Measurements from ENCODE around the gene F3.
"Not testable (repeated sequence)": the region's sequence is repeated elsewhere in the genome, so short reads cannot be mapped to it uniquely, and the experiment has no call there.

Gene F3

GRCh38 chr1:94566436-94566835 lies 24.9 kb upstream of the F3 start:
- H3K27me3 Mint-ChIP-seq = peaks cover 17% of the 10 kb centered on the region
- not testable (repeated sequence) for H3K9me3 Mint-ChIP-seq; ATAC-seq (replicated peaks; ENCODE audit: extremely low read depth, poor library complexity, severe bottlenecking); H3K27ac Mint-ChIP-seq (ENCODE audit: low read depth); DNase-seq (ENCODE audit: low spot score in 2 of 2); H3K4me3 Mint-ChIP-seq; H3K4me1 Mint-ChIP-seq; H3K36me3 Mint-ChIP-seq (ENCODE audit: insufficient read depth)

DNA sequence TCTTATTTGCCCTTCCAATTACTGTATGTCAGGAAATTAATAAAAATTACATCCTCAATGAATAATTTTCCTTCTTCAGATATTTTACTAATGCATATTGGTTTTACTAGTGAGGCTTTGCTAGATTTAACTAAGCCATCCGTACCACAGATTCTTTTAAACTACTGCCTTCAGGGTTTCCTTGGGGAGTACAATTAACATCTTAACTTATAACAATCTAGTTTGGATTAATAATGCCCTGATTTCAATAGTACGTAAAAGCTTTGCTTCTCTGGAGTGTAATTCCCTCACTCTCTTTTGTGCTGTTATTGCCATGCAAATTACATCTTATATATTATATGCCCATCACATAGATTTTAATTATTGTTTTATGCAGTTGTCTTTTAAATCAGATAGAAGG lies 24.3 kb upstream of the F3 start:
- H3K27ac Mint-ChIP-seq (ENCODE audit: low read depth) = no peak overlapping the region
- peaks cover 6% of the 10 kb centered on the region for H3K9me3 Mint-ChIP-seq
- peaks cover 22% of the 10 kb centered on the region for H3K27me3 Mint-ChIP-seq
- H3K4me3 Mint-ChIP-seq = no peak overlapping the region
- no peak for ATAC-seq (replicated peaks; ENCODE audit: extremely low read depth, poor library complexity, severe bottlenecking)
- no peak for DNase-seq (ENCODE audit: low spot score in 2 of 2)
- H3K4me1 Mint-ChIP-seq = no peaks in the 10 kb centered on the region
- H3K36me3 Mint-ChIP-seq (ENCODE audit: insufficient read depth) = no peaks in the 10 kb centered on the region

DNA sequence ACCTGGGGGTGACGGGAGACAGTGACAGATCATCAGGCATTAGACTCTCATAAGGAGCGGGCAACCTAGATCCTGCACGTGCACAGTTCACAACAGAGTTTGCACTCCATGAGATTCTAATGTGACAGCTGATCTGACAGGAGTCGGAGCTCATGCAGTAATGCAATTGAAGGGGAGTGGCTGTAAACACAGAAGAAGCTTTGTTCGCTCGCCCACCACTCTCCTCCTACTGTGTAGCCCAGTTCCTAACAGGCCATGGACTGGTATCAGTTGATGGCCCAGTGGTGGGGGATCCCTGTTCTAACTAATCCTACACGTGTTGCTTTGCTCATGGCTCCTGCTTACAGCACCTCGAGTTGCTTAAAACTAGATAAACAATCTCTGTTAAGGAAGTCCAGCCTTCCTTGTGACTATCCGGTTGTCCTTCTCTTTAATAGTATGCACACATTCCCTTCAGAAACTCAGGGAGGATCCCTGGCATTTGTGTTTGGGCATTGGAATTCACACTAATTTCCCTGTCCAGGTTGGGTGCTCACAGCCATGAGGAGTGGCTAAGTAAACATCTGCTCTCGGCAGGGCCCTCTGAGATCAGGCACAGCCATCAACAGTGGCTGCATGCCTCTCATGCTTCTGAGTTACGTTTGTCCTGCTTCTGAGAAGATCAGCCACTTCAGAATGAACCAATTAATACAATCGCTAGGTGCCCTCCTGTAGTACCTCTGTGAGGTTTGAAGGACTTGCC lies 21.1 kb upstream of the F3 start:
- DNase-seq (ENCODE audit: low spot score in 2 of 2) (no peak), ATAC-seq (replicated peaks; ENCODE audit: extremely low read depth, poor library complexity, severe bottlenecking) (no peak)
- no peaks in the 10 kb centered on the region for H3K36me3 Mint-ChIP-seq (ENCODE audit: insufficient read depth)
- H3K27ac Mint-ChIP-seq (ENCODE audit: low read depth) = no peak overlapping the region
- H3K4me3 Mint-ChIP-seq = no peak overlapping the region
- H3K9me3 Mint-ChIP-seq = peaks cover 5% of the 10 kb centered on the region
- H3K27me3 Mint-ChIP-seq = peaks cover 31% of the 10 kb centered on the region
- no peaks in the 10 kb centered on the region for H3K4me1 Mint-ChIP-seq

GRCh38 chr1:94560333-94560732 lies 18.8 kb upstream of the F3 start:
- no peaks in the 10 kb centered on the region for H3K4me1 Mint-ChIP-seq
- H3K27ac Mint-ChIP-seq (ENCODE audit: low read depth) = no peak overlapping the region
- peaks cover 34% of the 10 kb centered on the region for H3K27me3 Mint-ChIP-seq
- no peak overlapping the region for H3K4me3 Mint-ChIP-seq
- no peak for ATAC-seq (replicated peaks; ENCODE audit: extremely low read depth, poor library complexity, severe bottlenecking)
- no peak for DNase-seq (ENCODE audit: low spot score in 2 of 2)
- H3K36me3 Mint-ChIP-seq (ENCODE audit: insufficient read depth) = no peaks in the 10 kb centered on the region
- peaks cover 5% of the 10 kb centered on the region for H3K9me3 Mint-ChIP-seq

DNA sequence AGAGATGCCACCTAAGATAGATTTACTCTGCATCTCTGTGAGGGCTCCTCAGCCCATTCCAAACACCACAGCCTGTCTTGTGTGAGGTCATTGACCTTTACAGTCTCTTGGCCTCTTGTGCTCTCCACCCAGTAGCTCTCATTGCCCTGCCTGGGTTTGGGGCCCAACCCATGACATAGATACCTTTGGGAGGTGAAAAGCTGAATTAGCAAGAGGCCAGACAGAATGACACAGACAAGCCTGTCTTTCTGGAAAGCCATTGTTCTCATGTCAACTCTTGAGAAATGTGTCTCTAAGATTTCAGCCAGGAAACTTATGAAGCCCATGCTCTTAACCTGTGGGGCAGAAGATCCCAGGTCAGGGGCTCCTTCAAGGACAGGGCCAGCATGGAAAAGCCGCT lies 18.4 kb upstream of the F3 start:
- H3K36me3 Mint-ChIP-seq (ENCODE audit: insufficient read depth) = no peaks in the 10 kb centered on the region
- no peak overlapping the region for H3K4me3 Mint-ChIP-seq
- H3K27ac Mint-ChIP-seq (ENCODE audit: low read depth) = no peak overlapping the region
- H3K9me3 Mint-ChIP-seq = peaks cover 5% of the 10 kb centered on the region
- no peak for ATAC-seq (replicated peaks; ENCODE audit: extremely low read depth, poor library complexity, severe bottlenecking)
- DNase-seq (ENCODE audit: low spot score in 2 of 2) = no peak
- no peaks in the 10 kb centered on the region for H3K4me1 Mint-ChIP-seq
- peaks cover 34% of the 10 kb centered on the region for H3K27me3 Mint-ChIP-seq

- Mint-ChIP-seq H3K9me3 (no peaks in the 10 kb centered on the region), H3K36me3 (ENCODE audit: insufficient read depth) (no peaks in the 10 kb centered on the region), H3K27me3 (peaks cover 35% of the 10 kb centered on the region), H3K4me3 (no peak overlapping the region), H3K4me1 (no peaks in the 10 kb centered on the region), H3K27ac (ENCODE audit: low read depth) (no peak overlapping the region)
- ATAC-seq (replicated peaks; ENCODE audit: extremely low read depth, poor library complexity, severe bottlenecking) = no peak
- DNase-seq (ENCODE audit: low spot score in 2 of 2) = no peak
These were observed 13.5 kb upstream of the F3 start for GRCh38 chr1:94555091-94555490.

DNA sequence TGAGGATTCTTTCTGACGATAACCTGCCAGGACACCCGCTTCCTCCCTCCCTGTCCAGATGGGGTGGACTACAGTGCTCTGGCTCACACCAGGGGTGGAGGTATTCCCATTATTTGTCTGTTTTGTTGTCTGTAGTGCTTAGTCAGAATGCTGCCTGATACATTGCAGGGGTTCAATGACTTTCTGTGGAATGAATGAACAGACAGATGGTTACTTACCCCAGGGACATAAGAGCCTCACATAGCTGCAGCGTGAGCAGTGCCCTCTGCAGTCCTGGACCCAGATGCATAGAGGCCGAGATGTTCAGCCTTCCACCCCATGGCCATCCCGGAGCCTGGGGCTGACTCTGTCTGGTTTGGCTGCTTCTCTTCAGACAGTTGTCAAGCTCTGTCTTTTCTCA lies 13.0 kb upstream of the F3 start:
- ATAC-seq (replicated peaks; ENCODE audit: extremely low read depth, poor library complexity, severe bottlenecking) (no peak), DNase-seq (ENCODE audit: low spot score in 2 of 2) (no peak)
- Mint-ChIP-seq H3K4me1 (no peaks in the 10 kb centered on the region), H3K36me3 (ENCODE audit: insufficient read depth) (no peaks in the 10 kb centered on the region), H3K9me3 (no peaks in the 10 kb centered on the region), H3K4me3 (no peak overlapping the region), H3K27me3 (peaks cover 40% of the 10 kb centered on the region), H3K27ac (ENCODE audit: low read depth) (no peak overlapping the region)

DNA sequence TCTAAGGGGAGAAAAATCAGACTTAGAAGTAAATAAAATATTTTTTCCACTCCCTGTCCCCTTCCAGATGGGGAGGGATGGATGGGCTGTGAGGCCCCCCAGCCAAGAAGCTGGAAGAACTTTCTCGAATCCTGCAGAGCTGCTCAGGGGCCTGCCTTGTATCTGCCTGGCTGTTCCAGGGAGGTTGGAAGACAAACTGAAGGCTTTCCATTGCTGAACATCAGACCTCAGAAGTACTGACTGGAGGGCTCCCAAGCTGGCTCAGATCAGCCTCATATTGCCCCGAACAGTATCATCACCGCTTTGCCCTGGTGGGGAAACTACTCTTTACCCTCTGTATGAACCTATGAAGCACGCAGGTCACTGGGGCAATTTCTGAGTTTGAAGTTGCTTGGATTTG lies 12.4 kb upstream of the F3 start:
- Mint-ChIP-seq H3K36me3 (ENCODE audit: insufficient read depth) (no peaks in the 10 kb centered on the region), H3K9me3 (no peaks in the 10 kb centered on the region), H3K27me3 (peaks cover 40% of the 10 kb centered on the region), H3K4me3 (no peak overlapping the region), H3K27ac (ENCODE audit: low read depth) (no peak overlapping the region), H3K4me1 (no peaks in the 10 kb centered on the region)
- no peak for DNase-seq (ENCODE audit: low spot score in 2 of 2)
- ATAC-seq (replicated peaks; ENCODE audit: extremely low read depth, poor library complexity, severe bottlenecking) = no peak

GRCh38 chr1:94553323-94553730 lies 11.8 kb upstream of the F3 start:
- Mint-ChIP-seq H3K4me3 (no peak overlapping the region), H3K27me3 (peaks cover 34% of the 10 kb centered on the region), H3K27ac (ENCODE audit: low read depth) (no peak overlapping the region), H3K36me3 (ENCODE audit: insufficient read depth) (no peaks in the 10 kb centered on the region), H3K4me1 (no peaks in the 10 kb centered on the region), H3K9me3 (no peaks in the 10 kb centered on the region)
- DNase-seq (ENCODE audit: low spot score in 2 of 2) = no peak
- ATAC-seq (replicated peaks; ENCODE audit: extremely low read depth, poor library complexity, severe bottlenecking) = no peak

GRCh38 chr1:94552071-94552586 lies 10.6 kb upstream of the F3 start:
- DNase-seq (ENCODE audit: low spot score in 2 of 2) = no peak
- H3K36me3 Mint-ChIP-seq (ENCODE audit: insufficient read depth) = no peaks in the 10 kb centered on the region
- H3K4me1 Mint-ChIP-seq = no peaks in the 10 kb centered on the region
- no peak overlapping the region for H3K4me3 Mint-ChIP-seq
- no peak overlapping the region for H3K27ac Mint-ChIP-seq (ENCODE audit: low read depth)
- ATAC-seq (replicated peaks; ENCODE audit: extremely low read depth, poor library complexity, severe bottlenecking) = no peak
- no peaks in the 10 kb centered on the region for H3K9me3 Mint-ChIP-seq
- peaks cover 35% of the 10 kb centered on the region for H3K27me3 Mint-ChIP-seq

GRCh38 chr1:94551449-94551848 lies 9.9 kb upstream of the F3 start:
- peaks cover 42% of the 10 kb centered on the region for H3K27me3 Mint-ChIP-seq
- DNase-seq (ENCODE audit: low spot score in 2 of 2) (no peak), ATAC-seq (replicated peaks; ENCODE audit: extremely low read depth, poor library complexity, severe bottlenecking) (no peak)
- H3K4me1 Mint-ChIP-seq = no peaks in the 10 kb centered on the region
- H3K4me3 Mint-ChIP-seq = no peak overlapping the region
- no peaks in the 10 kb centered on the region for H3K36me3 Mint-ChIP-seq (ENCODE audit: insufficient read depth)
- no peak overlapping the region for H3K27ac Mint-ChIP-seq (ENCODE audit: low read depth)
- H3K9me3 Mint-ChIP-seq = no peaks in the 10 kb centered on the region

- no peaks in the 10 kb centered on the region for H3K4me1 Mint-ChIP-seq
- peaks cover 48% of the 10 kb centered on the region for H3K27me3 Mint-ChIP-seq
- no peaks in the 10 kb centered on the region for H3K36me3 Mint-ChIP-seq (ENCODE audit: insufficient read depth)
- DNase-seq (ENCODE audit: low spot score in 2 of 2) (no peak), ATAC-seq (replicated peaks; ENCODE audit: extremely low read depth, poor library complexity, severe bottlenecking) (no peak)
- H3K27ac Mint-ChIP-seq (ENCODE audit: low read depth) = no peak overlapping the region
- no peaks in the 10 kb centered on the region for H3K9me3 Mint-ChIP-seq
- H3K4me3 Mint-ChIP-seq = no peak overlapping the region
These were observed 9.3 kb upstream of the F3 start for GRCh38 chr1:94550800-94551241.

GRCh38 chr1:94550396-94550795 lies 8.8 kb upstream of the F3 start:
- H3K27me3 Mint-ChIP-seq = peaks cover 46% of the 10 kb centered on the region
- ATAC-seq (replicated peaks; ENCODE audit: extremely low read depth, poor library complexity, severe bottlenecking) = no peak

More at GRCh38 chr1:94550396-94550795, 8.8 kb upstream of the F3 start:
- no peak overlapping the region for H3K4me3 Mint-ChIP-seq
- H3K27ac Mint-ChIP-seq (ENCODE audit: low read depth) = no peak overlapping the region
- no peaks in the 10 kb centered on the region for H3K4me1 Mint-ChIP-seq
- no peaks in the 10 kb centered on the region for H3K36me3 Mint-ChIP-seq (ENCODE audit: insufficient read depth)
- no peaks in the 10 kb centered on the region for H3K9me3 Mint-ChIP-seq
- no peak for DNase-seq (ENCODE audit: low spot score in 2 of 2)

Data from central memory CD8-positive, alpha-beta T cell (primary cell).